NCI-H1092 (cell line): ENCODE data around the gene TCF19.

ENCODE experiments used
- DNase-seq: peaks from one replicate; lab custom pipeline; 2025; lab: John Stamatoyannopoulos, UW

TCF19 gene

DNA sequence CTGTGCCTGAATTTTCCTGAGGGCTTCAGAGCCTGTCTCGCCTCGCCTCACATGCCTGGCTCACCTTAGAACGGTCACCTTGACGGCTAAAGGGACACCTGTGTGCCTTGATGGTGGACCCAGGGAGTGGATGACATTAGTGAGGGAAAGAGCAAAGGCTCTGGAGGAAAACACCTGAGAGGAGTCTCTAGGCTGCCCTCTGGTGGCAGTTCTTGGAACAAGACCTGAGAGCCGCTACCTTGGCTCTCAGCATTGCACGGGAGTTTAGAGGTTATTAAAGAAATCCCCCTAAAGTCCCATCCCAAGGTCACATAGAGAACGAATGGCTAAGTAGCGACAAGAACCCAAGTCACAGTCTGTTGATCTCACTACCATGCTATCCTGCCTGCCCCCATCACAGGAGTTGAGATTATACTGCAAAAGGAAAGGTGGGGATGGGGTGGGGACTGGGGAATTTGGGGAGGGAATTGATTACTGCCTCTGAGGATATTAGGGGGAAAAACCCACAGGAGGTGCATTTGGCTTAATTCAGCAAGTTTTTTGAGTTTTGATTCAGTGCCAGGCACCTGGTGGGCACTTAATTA is 30.2 kb upstream of the TCF19 start:
- peak; percentile 1 for DNase-seq

DNA sequence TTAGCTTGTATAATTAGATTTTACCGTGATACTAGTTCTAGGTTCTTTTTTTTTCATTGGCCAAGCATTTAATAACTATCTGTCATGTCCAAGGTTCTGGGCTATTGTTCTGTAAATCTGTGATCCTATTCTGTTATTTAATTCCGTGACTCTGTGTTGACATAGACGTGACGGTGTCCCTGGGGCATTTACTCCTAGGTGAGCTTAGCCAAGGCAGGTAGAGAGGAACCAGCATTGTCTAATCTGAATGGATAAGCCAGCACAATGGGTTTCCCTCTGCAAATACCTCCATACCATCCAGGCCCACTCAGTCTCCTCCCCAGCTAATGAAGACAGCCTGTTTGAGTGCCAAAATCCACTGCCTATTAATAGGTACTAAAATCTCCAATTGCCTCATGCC is 29.3 kb upstream of the TCF19 start:
- no peak for DNase-seq

DNA sequence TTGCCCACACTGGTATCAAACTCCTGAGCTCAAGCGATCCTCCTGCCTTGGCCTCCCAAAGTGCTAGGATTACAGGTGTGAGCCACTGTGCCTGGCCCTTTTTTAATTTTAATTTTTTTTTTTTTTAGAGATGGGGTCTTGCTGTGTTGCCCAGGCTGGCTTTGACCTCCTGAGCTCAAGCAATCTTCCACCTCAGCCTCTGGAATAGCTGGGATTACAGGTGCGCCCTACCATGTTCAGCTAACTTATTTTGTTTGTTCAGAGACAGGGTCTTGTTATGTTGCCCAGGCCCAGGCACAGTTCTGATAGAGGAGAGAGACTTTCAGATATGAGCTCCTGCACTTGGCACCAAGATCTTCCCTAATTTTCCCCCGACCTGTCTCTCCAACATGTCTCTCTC is 27.6 kb upstream of the TCF19 start:
- DNase-seq = no peak

- DNase-seq = no peak
Observed at GRCh38 chr6:31131595-31131994, 26.8 kb upstream of the TCF19 start.

DNA sequence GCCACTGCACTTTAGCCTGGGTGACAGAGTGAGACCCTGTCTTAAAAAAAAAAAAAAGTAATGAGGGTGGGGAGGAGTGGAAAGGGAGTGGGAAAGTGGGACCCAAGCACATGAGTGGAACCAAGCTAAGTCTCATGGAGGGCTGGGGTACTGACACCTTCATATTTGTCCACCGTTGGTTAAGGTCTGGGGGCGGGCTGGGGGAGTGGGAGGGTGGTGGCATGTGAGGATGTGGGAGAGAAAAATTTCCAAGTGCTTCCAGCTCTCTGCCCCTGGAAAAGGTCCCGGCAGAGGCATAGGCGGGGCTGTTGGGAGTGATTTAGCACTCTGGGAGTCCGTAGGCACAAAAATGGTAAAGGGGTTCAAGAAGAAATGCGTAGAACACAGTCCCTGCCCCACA is 25.6 kb upstream of the TCF19 start:
- DNase-seq = no peak

- DNase-seq = no peak
Observed at GRCh38 chr6:31135710-31136109, 22.7 kb upstream of the TCF19 start.

- DNase-seq = no peak
Observed at GRCh38 chr6:31138982-31139381, 19.4 kb upstream of the TCF19 start, which contains the start of gene PSORS1C2. PSORS1C2 (minus strand) TSS chr6:31139066; CDS start chr6:31139026, 40 bp downstream.

DNA sequence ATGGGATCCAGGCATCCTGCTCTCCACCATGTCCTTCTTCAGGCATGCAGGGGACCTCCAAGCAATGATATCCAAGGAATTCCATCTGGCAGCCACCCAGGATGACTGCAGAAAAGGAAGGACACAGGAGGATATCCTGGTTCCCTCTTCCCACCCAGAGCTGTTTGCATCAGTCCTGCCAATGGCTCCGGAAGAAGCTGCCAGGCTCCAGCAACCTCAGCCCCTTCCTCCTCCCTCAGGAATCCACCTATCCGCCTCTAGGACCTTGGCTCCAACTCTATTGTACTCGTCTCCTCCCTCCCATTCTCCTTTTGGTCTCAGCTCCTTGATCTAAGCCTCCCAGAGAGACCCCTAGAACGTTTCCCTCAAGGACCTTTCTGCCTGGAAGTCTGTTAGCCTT is 18.8 kb upstream of the TCF19 start:
- no peak for DNase-seq

DNA sequence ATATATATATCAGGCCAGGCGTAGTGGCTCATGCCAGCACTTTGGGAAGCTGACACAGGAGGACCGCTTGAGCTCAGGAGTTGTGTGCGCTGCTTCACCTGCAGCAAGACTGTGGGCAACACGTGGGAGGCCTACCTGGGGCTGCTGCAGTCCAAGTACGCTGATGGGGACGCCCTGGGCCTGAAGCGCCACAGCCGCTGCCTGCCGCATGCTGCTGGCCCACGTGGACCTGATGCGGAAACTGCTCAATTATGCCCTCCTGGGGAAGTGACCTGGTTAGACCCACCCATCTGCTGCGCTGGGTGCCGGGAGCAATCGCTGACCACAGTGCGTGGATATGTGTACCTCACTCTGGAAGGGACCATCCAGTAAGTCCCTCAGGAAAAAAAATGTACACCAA is 17.7 kb upstream of the TCF19 start:
- DNase-seq = no peak

DNA sequence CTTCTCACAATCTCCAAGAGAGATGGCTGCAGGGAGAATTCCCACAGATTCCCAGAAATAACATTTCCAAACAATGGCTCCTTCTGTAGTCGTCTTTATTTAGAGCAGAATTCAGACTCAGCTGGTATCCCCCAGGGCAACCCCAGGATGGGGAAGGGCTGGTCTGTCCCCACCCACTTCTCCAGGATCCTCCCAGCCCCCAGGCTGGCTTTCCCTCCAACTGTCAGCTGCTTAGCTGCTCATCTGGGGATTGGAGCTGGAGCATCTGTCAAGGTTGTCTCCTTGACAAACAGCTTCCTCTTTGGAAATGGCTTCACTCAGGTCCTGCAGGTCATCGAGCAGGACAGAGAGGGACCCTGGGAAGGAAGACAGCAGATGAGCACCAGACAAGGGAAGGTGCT is 16.0 kb upstream of the TCF19 start:
- DNase-seq = no peak

- no peak for DNase-seq
Observed at GRCh38 chr6:31143148-31143547, 15.2 kb upstream of the TCF19 start.

DNA sequence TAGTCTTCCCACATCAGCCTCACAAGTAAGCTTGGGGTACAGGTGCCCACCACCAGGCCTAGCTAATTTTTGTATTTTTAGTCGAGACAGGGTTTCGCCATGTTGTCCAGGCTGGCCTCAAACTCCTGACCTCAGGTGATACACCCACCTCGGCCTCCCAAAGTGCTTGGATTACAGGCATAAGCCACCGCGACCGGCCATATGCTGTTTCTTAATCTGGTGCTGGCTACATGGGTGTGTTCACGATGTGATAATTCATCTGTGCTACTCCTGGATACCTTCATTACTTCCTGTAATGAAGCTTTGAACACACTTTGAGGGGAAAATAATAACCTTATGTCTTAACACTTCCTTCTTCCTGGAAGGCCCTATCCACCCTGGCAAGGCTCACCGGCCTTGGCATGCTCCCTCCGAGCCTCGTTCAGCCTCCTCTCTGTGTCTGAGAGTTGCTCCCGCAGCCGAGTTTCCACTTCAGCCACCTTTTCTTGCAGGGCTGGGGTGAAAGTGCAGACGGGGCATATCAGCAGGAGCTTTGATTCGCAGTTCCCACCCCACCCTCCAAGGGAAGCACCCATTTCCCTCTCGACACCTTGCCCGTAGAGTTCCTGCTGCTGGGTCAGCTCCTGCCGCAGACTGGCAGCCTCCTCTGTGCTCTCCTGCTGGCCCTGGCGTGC is 14.0 kb upstream of the TCF19 start:
- no peak for DNase-seq

- DNase-seq = no peak
Observed at GRCh38 chr6:31144970-31145340, 13.4 kb upstream of the TCF19 start.

- DNase-seq = no peak
Observed at GRCh38 chr6:31145386-31145785, 13.0 kb upstream of the TCF19 start.

DNA sequence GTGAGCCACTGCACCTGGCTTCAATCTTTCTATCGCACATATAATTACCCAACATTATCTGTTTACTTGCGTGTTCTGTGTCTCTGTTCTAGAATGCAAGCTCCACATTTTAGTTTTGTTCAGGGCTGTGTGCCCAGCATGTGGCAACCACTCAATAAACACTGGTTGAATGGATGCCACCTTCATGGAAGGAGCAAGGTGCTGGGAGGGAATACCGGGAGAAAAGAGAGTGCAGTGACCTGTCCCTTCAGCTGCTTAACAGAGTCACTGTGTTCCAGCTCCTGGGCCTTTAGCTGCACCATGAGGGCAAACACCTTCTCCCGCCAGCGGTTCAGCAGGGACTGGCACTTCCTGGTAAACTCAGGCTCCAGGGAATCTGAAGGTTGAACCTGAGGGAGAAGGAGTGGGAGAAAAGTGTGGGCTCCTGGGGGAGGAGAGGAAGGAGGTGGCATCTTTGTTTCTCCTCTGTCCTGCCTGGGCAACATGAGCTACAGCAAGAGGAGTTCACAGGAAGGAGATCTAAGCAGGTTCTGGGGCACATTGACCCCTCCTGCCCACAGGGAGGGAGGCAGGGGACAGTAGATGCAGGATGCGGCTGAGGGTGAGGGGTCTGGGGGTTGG is 8.5 kb upstream of the TCF19 start:
- no peak for DNase-seq

DNA sequence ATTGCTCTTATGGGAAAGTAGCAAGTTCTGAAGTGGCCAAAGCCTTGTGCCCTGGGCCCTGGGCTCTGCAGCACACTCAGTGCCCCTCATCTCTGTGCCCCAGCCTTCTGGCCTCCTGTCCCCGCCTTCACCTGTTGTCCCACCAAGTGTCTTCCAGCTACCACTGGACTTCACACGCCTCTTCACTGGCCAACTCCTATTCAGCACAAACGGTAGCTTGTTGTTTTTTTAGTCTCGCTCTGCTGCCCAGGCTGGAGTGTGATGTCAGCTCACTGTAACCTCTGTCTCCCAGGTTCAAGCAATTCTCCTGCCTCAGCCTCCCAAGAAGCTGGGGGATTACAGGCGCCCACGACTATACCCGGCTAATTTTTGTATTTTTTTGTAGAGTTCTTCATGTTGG is 5.6 kb upstream of the TCF19 start:
- DNase-seq = no peak

- no peak for DNase-seq
Observed at GRCh38 chr6:31154436-31154835, 4.0 kb upstream of the TCF19 start.

GRCh38 chr6:31156641-31157040 is 1.7 kb upstream of the TCF19 start:
- no peak for DNase-seq

- no peak for DNase-seq
Observed at GRCh38 chr6:31157513-31158139, 763 bp upstream of the TCF19 start, which contains the start of gene CCHCR1. CCHCR1 (minus strand) TSS chr6:31157802; CDS start chr6:31157600, 202 bp downstream.

DNA sequence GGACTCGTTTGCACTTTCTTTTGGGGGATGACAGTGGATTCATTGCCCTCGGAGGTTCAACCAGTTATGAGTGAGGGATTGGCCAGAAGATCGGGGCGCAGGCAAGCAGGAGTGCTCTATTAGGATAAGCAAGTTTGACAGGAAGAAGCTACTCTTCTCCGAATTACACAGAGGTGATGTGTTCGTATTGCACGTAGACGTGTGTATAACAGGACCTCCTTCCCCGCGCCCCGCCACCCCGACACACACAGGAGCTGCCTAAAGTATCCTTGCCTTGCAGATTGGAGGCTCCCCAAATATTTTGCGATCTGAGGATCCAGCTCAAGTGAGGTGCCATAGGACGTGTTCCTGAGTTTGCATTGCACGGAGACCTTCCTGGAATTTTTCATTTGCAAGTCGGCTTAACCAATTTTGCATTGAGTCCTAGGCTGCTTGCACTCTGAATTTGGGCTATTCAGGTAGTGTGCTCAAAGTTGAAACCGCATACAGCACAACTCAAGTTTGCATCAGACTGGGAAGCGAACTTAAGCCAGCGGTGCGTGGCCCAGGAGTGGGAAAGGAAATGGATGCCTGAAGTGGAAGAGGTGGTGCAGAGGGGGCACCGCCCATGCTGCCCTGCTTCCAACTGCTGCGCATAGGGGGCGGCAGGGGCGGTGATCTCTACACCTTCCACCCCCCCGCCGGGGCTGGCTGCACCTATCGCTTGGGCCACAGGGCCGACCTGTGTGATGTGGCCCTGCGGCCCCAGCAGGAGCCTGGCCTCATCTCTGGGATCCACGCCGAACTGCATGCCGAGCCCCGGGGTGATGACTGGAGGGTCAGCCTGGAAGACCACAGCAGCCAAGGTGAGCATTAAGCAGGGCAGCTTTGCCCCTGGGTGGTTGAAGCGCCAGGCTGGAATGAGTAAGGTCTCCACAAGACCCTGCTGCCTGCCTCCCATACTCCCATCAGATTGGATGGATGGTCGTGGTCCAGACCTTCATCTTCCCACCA is 770 bp downstream of the TCF19 start:
- no peak for DNase-seq

- DNase-seq = no peak
Observed at GRCh38 chr6:31161216-31162126, 3.1 kb downstream of the TCF19 start.
